Hypothalamus (tissue), 51 donors: ENCODE results near the gene PLAU.
"Not testable (repeated sequence)": the region's sequence is repeated elsewhere in the genome, so short reads cannot be mapped to it uniquely, and the experiment has no call there.

Source experiments
- DNase-seq, 51 donors: peaks; one replicate each; lab custom pipeline; 2025; lab: John Stamatoyannopoulos, UW

The PLAU gene

DNA sequence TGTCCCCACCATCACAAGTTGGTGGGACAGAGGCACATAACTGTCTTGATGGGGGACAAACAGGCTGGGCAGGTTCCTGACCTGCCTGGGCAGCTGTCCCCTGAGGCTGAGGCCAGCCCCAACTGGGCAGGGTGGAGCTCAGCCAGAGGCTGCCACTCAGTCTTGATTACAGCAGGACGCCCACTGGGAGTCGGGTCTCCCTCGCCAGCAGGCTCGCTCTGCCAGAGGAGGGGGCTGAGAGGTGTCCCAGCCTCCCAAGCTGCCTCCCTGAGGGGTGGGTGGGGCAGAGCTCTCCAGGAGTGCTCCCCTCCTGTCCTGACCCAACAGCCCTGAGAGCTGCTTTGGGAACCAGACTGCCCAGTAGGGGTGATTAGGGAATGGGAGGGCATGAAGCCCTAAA is 34.8 kb upstream of the PLAU start:
- no peak for DNase-seq

DNA sequence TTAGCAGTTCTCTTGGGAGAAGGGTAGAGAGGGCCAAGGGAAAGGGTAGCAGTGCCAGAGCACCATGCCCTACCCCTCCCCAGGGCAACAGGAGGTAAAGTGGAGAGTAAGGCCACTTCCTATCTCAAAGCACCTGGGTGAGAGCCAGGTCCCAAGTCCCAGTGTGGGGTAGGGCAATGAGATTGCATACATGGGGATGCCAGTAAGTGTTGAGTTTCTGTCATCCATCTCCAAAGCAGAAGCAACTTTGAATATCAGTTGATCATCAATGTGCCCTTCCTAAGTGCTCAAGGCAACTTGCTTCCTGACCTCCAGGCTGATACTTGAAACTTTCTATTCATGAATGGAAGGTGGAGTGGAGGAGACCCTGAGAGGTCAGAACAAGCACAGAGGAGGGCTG is 34.4 kb upstream of the PLAU start:
- no peak for DNase-seq

DNA sequence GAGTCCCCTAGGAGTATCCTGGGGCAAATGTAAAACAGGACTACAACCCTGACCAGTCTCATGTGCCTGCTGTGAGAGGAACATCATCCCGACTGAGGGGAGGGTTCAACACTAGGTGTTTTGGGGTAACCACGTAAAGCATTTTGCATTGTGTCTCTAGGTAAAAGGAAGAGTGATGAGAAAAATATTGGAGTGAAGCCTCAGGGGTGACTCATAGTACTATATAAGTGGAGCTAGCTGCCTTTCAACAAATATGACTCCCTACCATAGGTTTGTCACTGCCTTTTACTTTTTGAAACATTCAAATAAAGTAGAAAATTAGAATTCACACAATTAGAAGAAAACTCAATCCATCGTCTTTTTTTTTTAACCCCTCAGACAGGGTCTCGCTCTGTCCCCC is 34.0 kb upstream of the PLAU start:
- no peak for DNase-seq

DNA sequence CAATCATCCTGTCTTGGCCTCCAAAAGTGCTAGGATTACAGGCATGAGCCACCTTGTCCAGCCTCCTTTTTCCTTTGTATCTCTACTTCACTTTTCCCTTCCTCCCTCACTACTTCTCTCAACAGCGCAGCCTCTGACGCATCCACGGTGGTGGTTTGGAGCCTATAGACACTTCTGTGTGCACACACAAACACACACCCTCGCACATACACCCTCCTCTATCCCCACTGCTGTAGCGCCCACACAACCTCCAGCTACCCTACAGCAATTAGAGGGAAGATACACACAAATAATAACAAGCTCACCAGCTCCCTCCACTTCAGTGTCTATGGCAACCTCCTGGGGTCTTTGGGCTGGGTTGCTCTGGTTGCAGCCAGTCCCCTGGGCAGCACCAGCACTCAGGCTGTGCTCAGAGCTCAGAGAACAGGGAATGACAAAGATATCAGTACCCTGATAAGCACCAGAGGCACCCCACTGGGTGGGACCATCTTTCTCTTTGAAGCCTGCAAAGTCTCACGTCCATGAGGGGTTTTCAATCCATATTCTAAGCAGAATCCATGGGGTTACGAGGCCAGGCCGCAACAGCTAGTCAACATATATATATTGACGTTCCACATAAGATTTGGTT is 33.3 kb upstream of the PLAU start:
- no peak for DNase-seq

- DNase-seq = no peak
These were observed 32.6 kb upstream of the PLAU start for GRCh38 chr10:73878365-73878764.

DNA sequence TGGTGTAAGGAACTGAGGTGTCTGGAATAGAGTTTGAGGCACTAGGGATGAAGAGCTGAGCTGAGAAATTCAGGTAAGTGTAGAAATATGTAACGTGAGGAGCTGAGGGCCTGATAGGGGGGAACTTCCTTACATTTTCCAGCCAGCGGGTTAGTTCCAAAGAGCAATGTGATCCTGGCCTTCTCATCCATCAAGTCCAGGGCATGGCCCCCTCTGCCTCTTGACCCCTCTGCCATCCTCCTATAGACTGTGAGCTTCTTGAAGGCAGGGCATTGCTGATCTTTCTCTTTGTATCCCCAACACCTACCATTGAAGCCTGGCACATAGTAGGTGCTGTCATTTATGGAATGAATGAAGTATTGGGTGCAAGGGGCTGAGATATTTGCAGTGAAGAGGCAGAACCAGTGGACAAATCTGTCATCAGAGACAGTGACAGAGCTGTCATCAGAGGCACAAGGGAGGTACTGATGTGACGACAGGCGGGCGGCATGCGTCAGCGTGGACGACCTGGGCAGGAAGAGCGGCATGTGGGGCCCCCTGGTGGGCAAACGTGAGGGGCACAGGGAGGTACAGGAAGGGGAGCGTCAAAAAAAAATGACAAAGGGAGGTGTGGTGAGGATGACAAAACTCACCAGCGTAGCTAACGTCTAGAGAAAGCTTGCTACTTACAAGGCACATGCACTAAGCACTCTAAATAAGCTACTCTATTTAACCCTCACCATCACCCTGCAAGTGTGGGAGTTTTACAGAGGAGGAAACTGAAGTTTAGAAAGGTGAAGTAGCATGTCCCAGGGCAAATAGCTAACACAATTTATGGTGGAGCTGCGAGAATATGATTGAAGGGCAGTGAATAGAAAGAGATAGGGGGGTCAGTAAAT is 31.4 kb upstream of the PLAU start:
- DNase-seq = peak in 42 of 51 donors; percentile 9 to 78 (median 53)

GRCh38 chr10:73881221-73881919 is 29.6 kb upstream of the PLAU start:
- DNase-seq = no peak

DNA sequence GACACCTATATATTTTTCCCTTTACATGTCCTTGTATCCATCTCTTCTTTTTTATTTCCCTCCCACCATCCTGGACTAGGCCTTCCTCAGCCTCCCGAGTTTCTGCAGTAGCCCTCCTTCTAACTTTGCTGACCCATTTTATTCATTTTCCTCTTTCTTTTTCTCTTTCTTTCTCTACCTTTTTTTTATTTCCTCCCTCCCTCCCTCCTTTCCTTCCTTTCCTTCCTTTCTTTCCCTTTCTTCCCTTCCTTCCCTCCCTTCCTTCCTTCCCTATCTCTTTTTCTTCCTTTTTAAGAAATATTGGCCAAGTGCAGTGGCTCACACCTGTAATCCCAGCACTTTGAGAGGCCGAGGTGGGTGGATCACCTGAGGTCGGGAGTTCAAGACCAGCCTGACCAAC is 26.9 kb upstream of the PLAU start:
- DNase-seq = no peak

DNA sequence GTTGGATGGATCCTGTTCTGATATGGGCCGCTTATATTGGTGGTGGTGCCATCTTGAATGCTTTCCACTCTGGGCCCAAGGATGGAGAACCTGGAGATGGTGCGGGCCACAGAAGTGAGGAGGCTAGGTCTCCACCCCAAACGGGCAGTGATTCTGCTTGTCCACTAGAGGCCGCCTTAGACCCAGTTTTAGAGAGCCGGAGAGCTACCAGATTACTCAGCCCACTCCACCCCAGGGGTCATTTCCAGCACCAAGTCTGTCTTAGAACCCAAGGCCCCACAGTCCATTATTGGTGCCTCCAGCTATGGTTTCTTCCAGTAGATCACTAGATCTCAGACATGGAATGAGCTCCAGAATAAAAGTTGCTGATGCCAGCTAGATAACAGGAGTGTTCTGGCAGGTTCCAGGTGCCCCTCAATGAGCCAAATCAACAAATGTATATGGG is 24.8 kb upstream of the PLAU start:
- peak in 39 of 51 donors; percentile 14 to 79 (median 51) for DNase-seq

- DNase-seq = no peak
These were observed 24.2 kb upstream of the PLAU start for GRCh38 chr10:73886661-73887293.

- peak in 42 of 51 donors; percentile 21 to 86 (median 68) for DNase-seq
These were observed 23.5 kb upstream of the PLAU start for GRCh38 chr10:73887294-73888039.

GRCh38 chr10:73888514-73888913 is 22.4 kb upstream of the PLAU start:
- no peak for DNase-seq

DNA sequence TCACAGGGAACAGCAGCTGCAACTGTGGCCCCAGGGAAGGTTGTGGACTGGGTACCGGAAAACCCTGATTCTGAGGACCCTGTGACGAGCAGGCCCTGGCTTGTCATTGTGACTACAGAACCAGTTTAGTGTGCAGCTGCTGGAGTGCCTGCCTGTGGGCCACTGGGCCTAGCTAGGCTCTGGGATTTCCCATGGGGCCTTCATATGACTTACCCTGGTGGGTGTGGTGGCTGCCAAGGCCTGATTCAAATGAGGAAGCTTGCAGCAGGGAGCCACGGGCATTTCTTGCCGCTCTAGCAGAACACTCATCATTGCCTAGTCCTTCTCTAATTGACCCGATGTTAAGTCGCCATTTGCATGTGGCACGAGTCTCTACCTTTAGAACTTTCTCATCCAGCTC is 21.9 kb upstream of the PLAU start:
- peak in 7 of 51 donors; percentile 8 to 36 (median 22) for DNase-seq

DNA sequence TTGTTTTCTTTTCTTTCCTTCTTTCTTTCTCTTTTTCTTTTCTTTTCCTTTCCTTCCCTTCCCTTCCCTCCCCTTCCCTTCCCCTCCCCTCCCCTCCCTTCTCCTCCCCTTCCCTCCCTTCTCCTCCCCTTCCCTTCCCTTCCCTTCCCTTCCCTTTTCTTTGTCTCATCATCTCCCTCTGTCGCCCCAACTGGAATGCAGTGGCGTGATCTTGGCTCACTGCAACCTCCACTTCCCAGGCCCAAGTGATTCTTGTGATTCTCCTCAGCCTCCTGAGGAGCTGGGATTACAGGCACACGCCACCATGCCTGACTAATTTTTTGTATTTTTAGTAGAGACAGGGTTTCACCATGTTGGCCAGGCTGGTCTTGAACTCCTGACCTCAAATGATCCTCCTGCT is 21.5 kb upstream of the PLAU start:
- not testable (repeated sequence) for DNase-seq

DNA sequence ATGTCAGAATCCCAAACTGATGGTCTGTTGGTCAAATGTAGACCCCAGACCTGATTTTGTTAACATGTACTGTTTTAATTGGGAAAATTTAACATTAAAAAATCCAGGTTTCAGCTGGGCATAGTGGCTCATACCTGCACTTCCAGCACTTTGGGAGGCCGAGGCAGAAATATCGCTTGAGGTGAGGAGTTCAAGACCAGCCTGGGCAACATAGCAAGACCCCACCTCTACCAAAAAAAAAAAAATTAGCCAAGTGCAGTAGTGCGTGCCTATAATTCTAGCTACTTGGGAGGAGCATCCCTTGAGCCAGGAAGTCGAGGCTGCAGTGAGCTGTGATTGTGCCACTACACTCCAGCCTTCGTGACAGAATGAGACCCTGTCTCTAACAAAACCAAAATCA is 20.7 kb upstream of the PLAU start:
- DNase-seq = no peak

DNA sequence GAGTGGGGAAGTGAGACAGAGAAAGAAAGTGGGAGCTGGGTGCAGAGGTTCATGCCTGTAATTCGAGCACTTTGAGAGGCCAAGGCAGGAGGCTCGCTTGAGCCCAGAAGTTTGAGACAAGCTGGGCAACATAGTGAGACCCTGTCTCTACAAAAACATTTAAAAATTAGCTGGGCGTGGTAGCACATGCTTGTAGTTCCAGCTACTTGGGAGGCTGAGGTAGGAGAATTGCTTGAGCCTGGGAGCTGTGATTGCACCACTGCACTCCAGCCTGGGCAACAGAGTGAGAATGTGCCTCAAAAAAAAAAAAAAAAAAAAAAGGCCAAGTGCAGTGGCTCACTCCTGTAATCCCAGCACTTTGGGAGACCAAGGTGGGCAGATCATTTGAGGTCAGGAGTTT is 20.1 kb upstream of the PLAU start:
- DNase-seq = not testable (repeated sequence)

DNA sequence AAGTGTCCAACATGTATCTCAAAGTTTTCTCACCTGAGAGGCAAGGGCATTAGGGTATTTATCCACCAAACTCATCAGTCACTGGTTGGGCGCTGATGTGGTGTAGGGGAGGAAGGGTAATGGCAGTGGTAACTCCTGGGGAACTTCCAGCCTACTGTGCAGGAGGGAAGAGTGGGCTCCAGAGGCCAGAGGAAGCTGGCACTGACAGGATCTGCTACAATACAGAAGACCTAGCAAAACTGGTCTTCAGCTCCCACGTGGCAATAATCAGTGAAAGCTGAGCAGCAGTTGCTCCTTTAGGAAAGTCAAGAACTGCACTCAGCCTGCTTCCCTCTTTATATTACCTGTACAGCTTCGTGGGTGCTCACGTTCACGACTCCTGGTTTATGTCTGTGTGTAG is 19.4 kb upstream of the PLAU start:
- DNase-seq = no peak

- DNase-seq = no peak
These were observed 18.5 kb upstream of the PLAU start for GRCh38 chr10:73892310-73893030.

GRCh38 chr10:73893426-73893825 is 17.5 kb upstream of the PLAU start:
- DNase-seq = no peak
